K562 treated with DMSO at 1 percent for 12 hours (cell line): ENCODE results near the gene CT45A8. TPM values are rescaled to one million over a fixed set of nuclear protein-coding genes. Genes with fewer than 3 reads are reported as not detected.

Experiments used
- total RNA-seq: library from RNA; unstranded; fragments of 300-600 nt; gene quantifications from 2 replicates; pipeline ENCODE4 v1.2.3, GENCODE V29; 2022; ENCODE audit not compliant: insufficient read depth

CT45A8 gene, protein sequence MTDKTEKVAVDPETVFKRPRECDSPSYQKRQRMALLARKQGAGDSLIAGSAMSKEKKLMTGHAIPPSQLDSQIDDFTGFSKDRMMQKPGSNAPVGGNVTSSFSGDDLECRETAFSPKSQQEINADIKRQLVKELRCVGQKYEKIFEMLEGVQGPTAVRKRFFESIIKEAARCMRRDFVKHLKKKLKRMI
- total RNA-seq = not detected in 2 replicates

DNA sequence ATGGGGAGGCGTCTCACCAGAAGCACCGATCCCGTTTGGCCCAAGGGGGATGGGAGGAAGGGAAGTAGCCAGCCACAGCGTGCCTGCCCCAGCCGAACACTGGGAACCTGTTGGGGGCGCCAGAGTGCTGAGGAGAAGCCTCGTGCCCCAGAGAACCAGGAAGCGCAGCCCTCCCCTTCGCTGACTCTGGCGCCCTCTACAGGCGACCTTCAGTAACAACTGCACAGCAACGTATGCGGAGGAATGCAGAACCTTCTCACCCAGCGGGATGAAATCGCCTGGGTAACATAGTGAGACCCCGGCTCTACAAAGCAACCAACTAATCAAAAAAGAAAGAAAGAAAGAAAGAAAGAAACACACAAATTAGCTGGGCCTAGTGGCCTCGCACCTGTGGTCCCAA, at the start of gene CT45A8:
CT45A8 (minus strand) TSS at position 101 of the 400 bp plus-strand sequence. CDS start 3,755 bp downstream, outside the sequence.

GRCh38 chrX:135893294-135893817, 39.0 kb upstream of the CT45A8 start, which contains the start of the genes CT45A10 and SAGE1:
Gene CT45A10, minus strand, starts transcription at chrX:135893444. Its CDS starts 8,100 bp downstream, at chrX:135885344.
Gene SAGE1, plus strand, starts transcription at chrX:135893716. Its CDS starts 2,527 bp downstream, at chrX:135896243.

GRCh38 chrX:135871712-135872111, 17.4 kb upstream of the CT45A8 start, which contains the start of gene CT45A9:
Gene CT45A9, minus strand, starts transcription at chrX:135871812. Its CDS starts 3,751 bp downstream, at chrX:135868061.

DNA sequence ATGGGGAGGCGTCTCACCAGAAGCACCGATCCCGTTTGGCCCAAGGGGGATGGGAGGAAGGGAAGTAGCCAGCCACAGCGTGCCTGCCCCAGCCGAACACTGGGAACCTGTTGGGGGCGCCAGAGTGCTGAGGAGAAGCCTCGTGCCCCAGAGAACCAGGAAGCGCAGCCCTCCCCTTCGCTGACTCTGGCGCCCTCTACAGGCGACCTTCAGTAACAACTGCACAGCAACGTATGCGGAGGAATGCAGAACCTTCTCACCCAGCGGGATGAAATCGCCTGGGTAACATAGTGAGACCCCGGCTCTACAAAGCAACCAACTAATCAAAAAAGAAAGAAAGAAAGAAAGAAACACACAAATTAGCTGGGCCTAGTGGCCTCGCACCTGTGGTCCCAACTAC, 17.2 kb downstream of the CT45A8 start, which contains the start of gene CT45A7:
CT45A7 (minus strand) TSS at position 101 of the 400 bp plus-strand sequence. CDS start 3,747 bp downstream, outside the sequence.

DNA sequence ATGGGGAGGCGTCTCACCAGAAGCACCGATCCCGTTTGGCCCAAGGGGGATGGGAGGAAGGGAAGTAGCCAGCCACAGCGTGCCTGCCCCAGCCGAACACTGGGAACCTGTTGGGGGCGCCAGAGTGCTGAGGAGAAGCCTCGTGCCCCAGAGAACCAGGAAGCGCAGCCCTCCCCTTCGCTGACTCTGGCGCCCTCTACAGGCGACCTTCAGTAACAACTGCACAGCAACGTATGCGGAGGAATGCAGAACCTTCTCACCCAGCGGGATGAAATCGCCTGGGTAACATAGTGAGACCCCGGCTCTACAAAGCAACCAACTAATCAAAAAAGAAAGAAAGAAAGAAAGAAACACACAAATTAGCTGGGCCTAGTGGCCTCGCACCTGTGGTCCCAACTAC, 34.4 kb downstream of the CT45A8 start, which contains the start of gene CT45A2:
CT45A2 (minus strand) TSS at position 101 of the 400 bp plus-strand sequence. CDS start 3,747 bp downstream, outside the sequence.

DNA sequence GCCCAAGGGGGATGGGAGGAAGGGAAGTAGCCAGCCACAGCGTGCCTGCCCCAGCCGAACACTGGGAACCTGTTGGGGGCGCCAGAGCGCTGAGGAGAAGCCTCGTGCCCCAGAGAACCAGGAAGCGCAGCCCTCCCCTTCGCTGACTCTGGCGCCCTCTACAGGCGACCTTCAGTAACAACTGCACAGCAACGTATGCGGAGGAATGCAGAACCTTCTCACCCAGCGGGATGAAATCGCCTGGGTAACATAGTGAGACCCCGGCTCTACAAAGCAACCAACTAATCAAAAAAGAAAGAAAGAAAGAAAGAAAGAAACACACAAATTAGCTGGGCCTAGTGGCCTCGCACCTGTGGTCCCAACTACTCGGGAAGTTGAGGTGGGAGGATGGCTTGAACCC, 51.7 kb downstream of the CT45A8 start, which contains the start of gene CT45A6:
CT45A6 (minus strand) TSS at position 101 of the 400 bp plus-strand sequence. CDS start 3,794 bp downstream, outside the sequence.

Other genes with a start within 250 kb of the CT45A8 start
- not detected in 2 replicates for gene CT45A1, start 140.9 kb downstream of the CT45A8 start, total RNA-seq
- not detected in 2 replicates for gene CT45A3, start 86.3 kb downstream of the CT45A8 start, total RNA-seq
- gene CT45A5, start 69.0 kb downstream of the CT45A8 start, total RNA-seq = 0.68 TPM in 1 of 2 replicates, not detected in the other
- gene CT45A6, start 51.8 kb downstream of the CT45A8 start, total RNA-seq = not detected in 2 replicates
- 1.2 TPM in 1 of 2 replicates, not detected in the other for gene CT45A2, start 34.5 kb downstream of the CT45A8 start, total RNA-seq
- not detected in 2 replicates for gene CT45A7, start 17.3 kb downstream of the CT45A8 start, total RNA-seq
- not detected in 2 replicates for gene CT45A9, start 17.3 kb upstream of the CT45A8 start, total RNA-seq
- gene CT45A10, start 38.9 kb upstream of the CT45A8 start, total RNA-seq = 18.0 and 25.8 TPM in 2 replicates
- gene SAGE1, start 39.2 kb upstream of the CT45A8 start, total RNA-seq = 10.9 and 24.2 TPM in 2 replicates
- gene MMGT1, start 119.5 kb upstream of the CT45A8 start, total RNA-seq = 8.6 and 18.4 TPM in 2 replicates
- 3.2 and 16.1 TPM in 2 replicates for gene SLC9A6, start 130.9 kb upstream of the CT45A8 start, total RNA-seq